K562 (cell line): ENCODE measurements around the gene PIP5K1B. TPM values are rescaled to one million over a fixed set of nuclear protein-coding genes. Genes with fewer than 3 reads are reported as not detected.

Experiments used
- ATAC-seq: fragments of 200-7000 bp; cut with Tn5 transposase; 3 replicates; pipeline ENCODE4 v1.9.1; 2020; ENCODE audit warnings: moderate library complexity
- BruUV-seq: library from RNA; stranded (reverse); fragments of 400-500 nt; replicated peaks from 2 replicates; lab custom pipeline; 2021; lab: Mats Ljungman, UMichigan
- CTCF ChIA-PET: fragments of 300-600 bp; formaldehyde crosslinking; extraction: SDS; loops from one replicate; lab custom pipeline; 2021; ENCODE audit warnings: low intra/inter-chr PET ratio; lab: Yijun Ruan, JAX
- POLR2A ChIA-PET: fragments of 300-600, 350-650 bp; sonication (Branson Sonifier 250); formaldehyde crosslinking; extraction: SDS; loops from one replicate; lab custom pipeline; 2021; ENCODE audit warnings: antibody characterized with exemption, inconsistent platforms; lab: Yijun Ruan, JAX
- DNase-seq, 4 experiments: peaks; one replicate each; pipeline versions ENCODE4 v3.0.0 to v3.0.0-alpha.2; 2011 to 2018; ENCODE audit warnings: low spot score in 3 of 4, mixed read lengths in 3 of 4; ENCODE audit errors: extremely low read depth in 1 of 4
- FAIRE-seq: peaks from 2 replicates; lab custom pipeline; 2011; peaks lifted over from hg19 to GRCh38; lab: Jason Lieb, UNC
- H2AFZ ChIP-seq: 2 replicates; pipeline ENCODE4 v1.6.0; 2011; ENCODE audit warnings: low read depth, low read length, control low read depth, inconsistent platforms
- H3K27ac ChIP-seq: fragments of 200-600 bp; 3 replicates; pipeline ENCODE4 v1.8.0; 2011; ENCODE audit warnings: low read depth, mild to moderate bottlenecking, control low read depth, inconsistent platforms, low read length, moderate library complexity, mixed read lengths; ENCODE audit errors: extremely low read depth
- H3K27me3 ChIP-seq, 2 experiments: fragments of 300-600 bp in 1 of 2; 2 replicates in 1 of 2; 3 replicates in 1 of 2; pipeline versions ENCODE4 v1.6.0 to v1.8.0; 2011; ENCODE audit warnings: inconsistent platforms in 2 of 2, low read length in 2 of 2, mild to moderate bottlenecking in 1 of 2, mixed read lengths in 1 of 2, moderate library complexity in 1 of 2; ENCODE audit not compliant: control insufficient read depth in 2 of 2, insufficient read depth in 2 of 2
- H3K36me3 ChIP-seq: fragments of 300-600 bp; 3 replicates; pipeline ENCODE4 v1.8.0; 2011; ENCODE audit warnings: mild to moderate bottlenecking, low read length, inconsistent platforms; ENCODE audit not compliant: control insufficient read depth, insufficient read depth
- H3K4me1 ChIP-seq, 2 experiments: fragments of 200-600 bp in 1 of 2; replicated peaks in 1 of 2; 2 replicates in 1 of 2; 3 replicates in 1 of 2; pipeline versions ENCODE4 v1.5.1 to v1.8.0; 2011; ENCODE audit warnings: inconsistent platforms in 2 of 2, low read length in 2 of 2, mild to moderate bottlenecking in 1 of 2, mixed read lengths in 1 of 2, moderate library complexity in 1 of 2; ENCODE audit not compliant: control insufficient read depth in 2 of 2, insufficient read depth in 2 of 2
- H3K4me2 ChIP-seq: 2 replicates; pipeline ENCODE4 v1.6.1; 2011; ENCODE audit warnings: low read length, control low read depth, inconsistent platforms, mixed read lengths; ENCODE audit not compliant: insufficient read depth
- H3K4me3 ChIP-seq: fragments of 200-600 bp; sonication (generic), shearing (Covaris generic); 2 replicates; pipeline ENCODE4 v1.5.1; 2016; ENCODE audit warnings: control low read depth, inconsistent platforms
- H3K79me2 ChIP-seq: fragments of 200-600 bp; 3 replicates; pipeline ENCODE4 v1.8.0; 2011; ENCODE audit warnings: low read length, inconsistent platforms; ENCODE audit not compliant: control insufficient read depth, insufficient read depth
- H3K9ac ChIP-seq, 2 experiments: 2 replicates each; pipeline versions ENCODE4 v1.6.0 to v1.6.1; 2011; ENCODE audit warnings: low read depth in 2 of 2, low read length in 2 of 2, control low read depth in 1 of 2, inconsistent platforms in 1 of 2, mild to moderate bottlenecking in 1 of 2, mixed read lengths in 1 of 2; ENCODE audit not compliant: insufficient read depth in 1 of 2
- H3K9me1 ChIP-seq: one replicate; pipeline ENCODE4 v1.6.0; 2011; ENCODE audit warnings: inconsistent platforms, mild to moderate bottlenecking, low read length, moderate library complexity; ENCODE audit not compliant: control insufficient read depth, insufficient read depth
- H3K9me3 ChIP-seq: replicated peaks from 2 replicates; pipeline ENCODE4 v1.5.1; 2011; ENCODE audit warnings: low read depth, low read length, inconsistent platforms; ENCODE audit not compliant: control insufficient read depth, insufficient read depth
- H4K20me1 ChIP-seq: replicated peaks from 2 replicates; pipeline ENCODE4 v1.6.1; 2011; ENCODE audit warnings: low read length, inconsistent platforms, mixed read lengths; ENCODE audit not compliant: control insufficient read depth, insufficient read depth
- FOXA1 ChIP-seq: fragments of 450-650 bp; IDR thresholded peaks from 2 replicates; pipeline ENCODE4 v1.6.1; 2016; ENCODE audit warnings: mild to moderate bottlenecking, borderline replicate concordance
- IRF2 ChIP-seq: sonication (generic); formaldehyde crosslinking; IDR thresholded peaks from 2 replicates; pipeline ENCODE4 v1.8.1; 2022; ENCODE audit warnings: mild to moderate bottlenecking, missing genetic modification reagents
- MEIS2 ChIP-seq: fragments of 450-650 bp; IDR thresholded peaks from 2 replicates; pipeline ENCODE4 v1.6.1; 2014; ENCODE audit warnings: mild to moderate bottlenecking; ENCODE audit not compliant: partially characterized antibody
- NFIX ChIP-seq: fragments of 250-450 bp; sonication (Bioruptor Pico); IDR thresholded peaks from 2 replicates; pipeline ENCODE4 v1.4.0; 2020; ENCODE audit warnings: low read depth, mild to moderate bottlenecking, moderate library complexity
- OTX1 ChIP-seq: fragments of 450-650 bp; formaldehyde crosslinking; IDR thresholded peaks from 2 replicates; pipeline ENCODE4 v1.4.0; 2022; ENCODE audit warnings: mild to moderate bottlenecking
- TFAM ChIP-seq: fragments of 250-450 bp; sonication (Bioruptor Pico); conservative IDR thresholded peaks from 2 replicates; pipeline ENCODE4 v1.5.0; 2021; ENCODE audit warnings: mild to moderate bottlenecking, moderate library complexity
- WGBS: fragments of 100-300 bp; shearing (Covaris generic); methylation state at CpG from one replicate; pipeline ENCODE4 v1.1.6; 2016; ENCODE audit warnings: low coverage, mixed read lengths; ENCODE audit not compliant: insufficient coverage; ENCODE audit errors: missing lambda C conversion rate; 5-methylcytosine and 5-hydroxymethylcytosine counted together
- in situ Hi-C: fragments of 300-500 bp; cut with MboI; formaldehyde crosslinking; loops from 4 replicates; pipeline ENCODE4 v1.15.0; 2018; ENCODE audit warnings: inconsistent platforms, mixed read lengths
- intact Hi-C: fragments of 100-400 bp; cut with micrococcal nuclease; formaldehyde crosslinking; loops from 2 replicates; pipeline ENCODE4 v1.14.2; 2022
- polyA plus RNA-seq, 8 experiments: library from polyadenylated mRNA; depleted of rRNA in 4 of 8; stranded (reverse) in 5 of 8; unstranded in 3 of 8; fragments of >200 nt; fragmentation: Nextera tagmentation in 2 of 8; fragmentation: Illumina TruSeq in 1 of 8; extraction: Ambion mirVana in 2 of 8; extraction: Trizol in 1 of 8; gene quantifications; 2 replicates each; pipeline versions ENCODE4 v1.2.1 to v1.2.3, GENCODE V29; 2011 to 2014; ENCODE audit warnings: inconsistent platforms in 1 of 8, missing spikeins in 1 of 8
- total RNA-seq, 7 experiments: library from RNA; depleted of rRNA in 6 of 7; stranded (reverse); fragments of >200 nt in 6 of 7; fragmentation: Illumina TruSeq in 2 of 7; extraction: Trizol in 2 of 7; gene quantifications; 2 replicates each; pipeline versions ENCODE4 v1.2.1 to v1.2.3, GENCODE V29; 2011 to 2021; ENCODE audit warnings: low replicate concordance in 1 of 7
- TF ChIP-seq, protein P1 (sequence below): fragments of 250-450 bp; sonication (Bioruptor Pico); IDR thresholded peaks from 2 replicates; pipeline ENCODE4 v1.8.0; 2021; ENCODE audit warnings: moderate library complexity, mild to moderate bottlenecking, inconsistent platforms
- TF ChIP-seq, protein P2 (sequence below): fragments of 250-450 bp; sonication (Bioruptor Pico); IDR thresholded peaks from 2 replicates; pipeline ENCODE4 v1.8.0; 2021; ENCODE audit warnings: borderline replicate concordance, mild to moderate bottlenecking, moderate library complexity; ENCODE audit not compliant: poor library complexity, severe bottlenecking
- TF ChIP-seq, protein P3 (sequence below): fragments of 200-400 bp; formaldehyde crosslinking; IDR thresholded peaks from 2 replicates; pipeline ENCODE4 v1.6.1; 2017; ENCODE audit warnings: mild to moderate bottlenecking, low read depth, low read length, moderate library complexity
- TF ChIP-seq, protein P4 (sequence below): sonication (generic); formaldehyde crosslinking; IDR thresholded peaks from 2 replicates; pipeline ENCODE4 v1.8.0; 2022; ENCODE audit warnings: missing genetic modification reagents, mild to moderate bottlenecking, borderline replicate concordance

PIP5K1B gene
- total and polyA plus RNA-seq, 9 of the 15 experiments (the other 6 are each of a cell fraction or from before 2014, with no cell fraction given): 3.1 to 12.9 (median 7.4) TPM

DNA sequence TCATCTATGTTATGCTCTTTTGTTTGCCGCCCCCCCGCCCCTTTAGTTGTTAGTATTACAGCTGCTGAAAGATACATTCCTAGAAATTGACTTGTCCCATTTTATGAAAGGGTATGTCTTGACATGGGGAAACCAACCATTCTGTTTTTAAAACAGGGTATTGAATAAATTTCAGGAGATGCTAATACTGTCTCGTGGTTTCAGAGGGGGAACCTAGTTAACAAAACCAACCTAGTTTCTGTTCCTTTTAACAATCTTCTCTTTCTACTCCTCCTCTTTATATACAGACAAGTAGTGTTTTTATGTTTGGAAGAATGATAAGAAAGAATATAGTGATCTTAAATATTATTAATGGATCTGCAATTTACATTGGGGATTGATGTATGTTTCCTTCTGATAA, 3.5 kb downstream of the PIP5K1B start:
- CTCF ChIA-PET: no interaction called here
- intact Hi-C loops (loop anchor here (5.0 kb wide), 4 partner anchors 44 to 319 kb away; no protein-coding TSS in a partner anchor), in situ Hi-C loops (no loop called here)
- WGBS: 64% methylated on average over 3 of the region's 3 CpGs
- ATAC-seq (no peak), FAIRE-seq (no peak), DNase-seq (no peak)
- BruUV-seq: no TSS peak
- Histone ChIP-seq H3K9me3 (no peaks in the 10 kb centered on the region), H3K4me1 (peaks cover 11 to 14% of the 10 kb centered on the region in 2 experiments), H3K4me2 (no peak overlapping the region), H4K20me1 (no peaks in the 10 kb centered on the region), H3K4me3 (no peak overlapping the region), H2AFZ (no peak overlapping the region), H3K79me2 (peaks cover 63% of the 10 kb centered on the region), H3K9ac (no peak overlapping the region), H3K27me3 (no peaks in the 10 kb centered on the region), H3K27ac (no peak overlapping the region), H3K9me1 (no peaks in the 10 kb centered on the region), H3K36me3 (no peaks in the 10 kb centered on the region; the same call in 2 of the 3 replicates)
- TF ChIP-seq FOXA1 (no peak), OTX1 (CRISPR knock-in tag) (no peak), NFIX (CRISPR knock-in tag) (no peak), TFAM (CRISPR knock-in tag) (no peak), MEIS2 (no peak), IRF2 (CRISPR knock-in tag) (no peak)
- TF ChIP-seq, protein P1, sequence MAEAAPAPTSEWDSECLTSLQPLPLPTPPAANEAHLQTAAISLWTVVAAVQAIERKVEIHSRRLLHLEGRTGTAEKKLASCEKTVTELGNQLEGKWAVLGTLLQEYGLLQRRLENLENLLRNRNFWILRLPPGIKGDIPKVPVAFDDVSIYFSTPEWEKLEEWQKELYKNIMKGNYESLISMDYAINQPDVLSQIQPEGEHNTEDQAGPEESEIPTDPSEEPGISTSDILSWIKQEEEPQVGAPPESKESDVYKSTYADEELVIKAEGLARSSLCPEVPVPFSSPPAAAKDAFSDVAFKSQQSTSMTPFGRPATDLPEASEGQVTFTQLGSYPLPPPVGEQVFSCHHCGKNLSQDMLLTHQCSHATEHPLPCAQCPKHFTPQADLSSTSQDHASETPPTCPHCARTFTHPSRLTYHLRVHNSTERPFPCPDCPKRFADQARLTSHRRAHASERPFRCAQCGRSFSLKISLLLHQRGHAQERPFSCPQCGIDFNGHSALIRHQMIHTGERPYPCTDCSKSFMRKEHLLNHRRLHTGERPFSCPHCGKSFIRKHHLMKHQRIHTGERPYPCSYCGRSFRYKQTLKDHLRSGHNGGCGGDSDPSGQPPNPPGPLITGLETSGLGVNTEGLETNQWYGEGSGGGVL (CRISPR knock-in tag): no peak
- TF ChIP-seq, protein P2, sequence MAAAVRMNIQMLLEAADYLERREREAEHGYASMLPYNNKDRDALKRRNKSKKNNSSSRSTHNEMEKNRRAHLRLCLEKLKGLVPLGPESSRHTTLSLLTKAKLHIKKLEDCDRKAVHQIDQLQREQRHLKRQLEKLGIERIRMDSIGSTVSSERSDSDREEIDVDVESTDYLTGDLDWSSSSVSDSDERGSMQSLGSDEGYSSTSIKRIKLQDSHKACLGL (CRISPR knock-in tag): no peak
- TF ChIP-seq, protein P3, sequence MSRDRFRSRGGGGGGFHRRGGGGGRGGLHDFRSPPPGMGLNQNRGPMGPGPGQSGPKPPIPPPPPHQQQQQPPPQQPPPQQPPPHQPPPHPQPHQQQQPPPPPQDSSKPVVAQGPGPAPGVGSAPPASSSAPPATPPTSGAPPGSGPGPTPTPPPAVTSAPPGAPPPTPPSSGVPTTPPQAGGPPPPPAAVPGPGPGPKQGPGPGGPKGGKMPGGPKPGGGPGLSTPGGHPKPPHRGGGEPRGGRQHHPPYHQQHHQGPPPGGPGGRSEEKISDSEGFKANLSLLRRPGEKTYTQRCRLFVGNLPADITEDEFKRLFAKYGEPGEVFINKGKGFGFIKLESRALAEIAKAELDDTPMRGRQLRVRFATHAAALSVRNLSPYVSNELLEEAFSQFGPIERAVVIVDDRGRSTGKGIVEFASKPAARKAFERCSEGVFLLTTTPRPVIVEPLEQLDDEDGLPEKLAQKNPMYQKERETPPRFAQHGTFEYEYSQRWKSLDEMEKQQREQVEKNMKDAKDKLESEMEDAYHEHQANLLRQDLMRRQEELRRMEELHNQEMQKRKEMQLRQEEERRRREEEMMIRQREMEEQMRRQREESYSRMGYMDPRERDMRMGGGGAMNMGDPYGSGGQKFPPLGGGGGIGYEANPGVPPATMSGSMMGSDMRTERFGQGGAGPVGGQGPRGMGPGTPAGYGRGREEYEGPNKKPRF: no peak
- TF ChIP-seq, protein P4, sequence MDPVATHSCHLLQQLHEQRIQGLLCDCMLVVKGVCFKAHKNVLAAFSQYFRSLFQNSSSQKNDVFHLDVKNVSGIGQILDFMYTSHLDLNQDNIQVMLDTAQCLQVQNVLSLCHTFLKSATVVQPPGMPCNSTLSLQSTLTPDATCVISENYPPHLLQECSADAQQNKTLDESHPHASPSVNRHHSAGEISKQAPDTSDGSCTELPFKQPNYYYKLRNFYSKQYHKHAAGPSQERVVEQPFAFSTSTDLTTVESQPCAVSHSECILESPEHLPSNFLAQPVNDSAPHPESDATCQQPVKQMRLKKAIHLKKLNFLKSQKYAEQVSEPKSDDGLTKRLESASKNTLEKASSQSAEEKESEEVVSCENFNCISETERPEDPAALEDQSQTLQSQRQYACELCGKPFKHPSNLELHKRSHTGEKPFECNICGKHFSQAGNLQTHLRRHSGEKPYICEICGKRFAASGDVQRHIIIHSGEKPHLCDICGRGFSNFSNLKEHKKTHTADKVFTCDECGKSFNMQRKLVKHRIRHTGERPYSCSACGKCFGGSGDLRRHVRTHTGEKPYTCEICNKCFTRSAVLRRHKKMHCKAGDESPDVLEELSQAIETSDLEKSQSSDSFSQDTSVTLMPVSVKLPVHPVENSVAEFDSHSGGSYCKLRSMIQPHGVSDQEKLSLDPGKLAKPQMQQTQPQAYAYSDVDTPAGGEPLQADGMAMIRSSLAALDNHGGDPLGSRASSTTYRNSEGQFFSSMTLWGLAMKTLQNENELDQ (CRISPR knock-in tag): no peak
- POLR2A ChIA-PET: interaction anchor here (1.0 kb wide), 1 partner anchor 9 kb away, joined by 3 read pairs; no protein-coding TSS in a partner anchor
